Panc1 (cell line): ENCODE data around the gene BRAF.

ENCODE experiments used
- POLR2AphosphoS5 ChIP-seq: IDR thresholded peaks from 2 replicates; pipeline ENCODE4 v1.6.1; 2012; ENCODE audit warnings: mild to moderate bottlenecking, low read depth, low read length, moderate library complexity
- TF ChIP-seq, protein P1 (sequence below): fragments of 450-650 bp; IDR thresholded peaks from 2 replicates; pipeline ENCODE4 v1.5.1; 2017; ENCODE audit warnings: mild to moderate bottlenecking

GRCh38 chr7:140896996-140897395 lies 27.7 kb downstream of the BRAF start:
- TF ChIP-seq, protein P1, sequence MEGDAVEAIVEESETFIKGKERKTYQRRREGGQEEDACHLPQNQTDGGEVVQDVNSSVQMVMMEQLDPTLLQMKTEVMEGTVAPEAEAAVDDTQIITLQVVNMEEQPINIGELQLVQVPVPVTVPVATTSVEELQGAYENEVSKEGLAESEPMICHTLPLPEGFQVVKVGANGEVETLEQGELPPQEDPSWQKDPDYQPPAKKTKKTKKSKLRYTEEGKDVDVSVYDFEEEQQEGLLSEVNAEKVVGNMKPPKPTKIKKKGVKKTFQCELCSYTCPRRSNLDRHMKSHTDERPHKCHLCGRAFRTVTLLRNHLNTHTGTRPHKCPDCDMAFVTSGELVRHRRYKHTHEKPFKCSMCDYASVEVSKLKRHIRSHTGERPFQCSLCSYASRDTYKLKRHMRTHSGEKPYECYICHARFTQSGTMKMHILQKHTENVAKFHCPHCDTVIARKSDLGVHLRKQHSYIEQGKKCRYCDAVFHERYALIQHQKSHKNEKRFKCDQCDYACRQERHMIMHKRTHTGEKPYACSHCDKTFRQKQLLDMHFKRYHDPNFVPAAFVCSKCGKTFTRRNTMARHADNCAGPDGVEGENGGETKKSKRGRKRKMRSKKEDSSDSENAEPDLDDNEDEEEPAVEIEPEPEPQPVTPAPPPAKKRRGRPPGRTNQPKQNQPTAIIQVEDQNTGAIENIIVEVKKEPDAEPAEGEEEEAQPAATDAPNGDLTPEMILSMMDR, result no peak
- no peak for TF ChIP-seq POLR2AphosphoS5
